GM19239 (cell line): ENCODE results near the gene PHLDB2.

Experiments used
- DNase-seq: peaks from one replicate; pipeline ENCODE4 v3.0.0; 2011; ENCODE audit warnings: low spot score; ENCODE audit not compliant: insufficient read length
- FAIRE-seq: peaks from 2 replicates; lab custom pipeline; 2011; peaks lifted over from hg19 to GRCh38; lab: Jason Lieb, UNC

The PHLDB2 gene

DNA sequence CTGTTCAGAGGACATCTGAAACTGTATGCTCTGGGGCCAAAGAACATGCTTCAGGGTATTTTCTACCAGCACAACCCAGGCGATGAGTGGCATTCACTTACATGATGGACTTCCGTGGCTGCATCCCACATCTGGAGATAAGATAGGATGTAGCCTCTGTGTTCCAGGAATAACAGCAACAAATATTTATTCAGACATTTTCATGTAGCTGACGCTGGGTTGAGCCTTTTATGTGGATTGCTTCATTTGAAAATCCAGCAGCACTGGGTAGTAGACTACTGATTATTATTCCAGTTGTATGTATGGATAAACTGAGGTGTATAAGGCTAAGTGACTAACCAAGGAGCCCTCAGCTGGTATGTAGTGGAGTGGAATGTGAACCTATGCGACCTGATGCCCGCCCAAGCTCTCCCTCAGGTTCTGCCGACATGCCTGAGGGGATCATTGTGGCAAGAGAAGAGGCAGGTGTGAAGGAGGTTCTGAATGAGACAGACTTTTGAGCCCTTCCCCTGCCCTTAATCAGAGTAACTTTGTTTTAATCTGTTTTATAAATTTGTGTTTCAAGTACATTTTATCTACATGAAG, 93.9 kb downstream of the PHLDB2 start:
- FAIRE-seq (no peak), DNase-seq (no peak)

DNA sequence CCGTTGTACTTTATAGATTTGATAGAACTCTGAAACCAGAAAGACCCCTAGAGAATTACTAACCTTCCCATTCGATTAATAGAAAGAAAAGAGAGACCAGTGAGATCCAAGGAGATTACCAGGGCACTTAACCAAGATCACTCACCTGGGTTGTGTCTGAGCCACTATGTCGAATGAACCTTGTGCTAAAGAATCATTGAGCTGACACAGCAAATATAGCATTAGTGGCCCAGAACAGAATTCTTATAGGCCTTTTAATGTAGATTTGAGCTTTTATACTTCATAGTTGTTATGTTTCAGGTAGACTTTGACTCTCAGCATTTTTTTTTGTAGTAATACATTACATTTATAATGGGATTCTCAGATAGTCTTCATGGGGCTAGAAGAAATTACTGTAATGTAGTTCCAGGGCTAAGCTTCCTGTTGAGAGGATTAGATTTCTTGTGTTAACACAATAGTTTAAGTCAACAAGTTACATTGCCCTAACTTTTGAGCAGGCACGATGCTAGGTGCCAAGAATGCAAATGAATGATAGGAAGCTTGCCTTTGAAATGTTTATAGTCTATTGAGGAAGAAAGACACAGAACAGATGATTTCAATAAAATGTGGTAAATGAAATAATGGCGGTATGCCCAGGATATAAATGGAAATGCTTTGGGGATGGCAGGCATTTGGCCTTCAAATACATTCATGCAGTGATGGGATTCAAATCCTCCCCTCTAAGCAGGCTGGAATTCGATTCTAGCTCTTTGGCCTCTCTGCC, 95.3 kb downstream of the PHLDB2 start:
- DNase-seq, result no peak
- no peak for FAIRE-seq

DNA sequence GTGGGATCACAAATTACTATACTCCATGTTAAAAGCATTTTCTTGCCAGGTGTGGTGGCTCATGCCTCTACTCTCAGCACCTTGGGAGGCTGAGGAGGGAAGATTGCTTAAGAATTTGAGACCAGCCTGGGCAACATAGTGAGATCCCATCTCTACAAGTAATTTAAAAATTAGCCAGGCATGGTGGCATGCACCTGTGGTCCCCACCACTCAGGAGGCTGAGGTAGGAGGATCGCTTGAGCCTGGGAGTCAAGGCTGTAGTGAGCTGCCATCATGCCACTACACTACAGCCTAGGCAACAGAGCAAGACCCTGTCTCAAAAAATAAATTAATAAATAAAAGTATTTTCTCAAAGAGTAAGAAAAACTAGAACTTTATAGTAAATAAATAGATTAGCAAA, 96.8 kb downstream of the PHLDB2 start:
- DNase-seq, result no peak
- no peak for FAIRE-seq

DNA sequence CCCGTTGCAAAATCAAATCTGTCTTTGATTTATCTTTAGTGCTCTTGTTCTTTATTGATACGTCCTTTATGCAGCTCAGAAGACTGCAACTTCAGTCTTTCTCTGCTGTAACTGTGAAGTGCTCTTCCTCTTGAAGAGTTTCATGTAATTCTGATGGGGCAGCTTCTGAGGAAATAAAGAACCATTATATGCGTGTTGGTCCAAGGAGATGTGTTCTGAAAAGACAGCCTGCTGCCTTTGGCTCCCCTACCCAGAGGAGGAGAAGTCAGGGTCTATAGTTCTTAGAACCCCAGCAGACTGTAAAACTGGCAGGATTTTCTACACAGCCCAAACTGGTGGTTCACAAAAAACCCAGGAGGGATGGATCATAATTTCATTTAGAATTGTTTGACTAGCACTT, 97.4 kb downstream of the PHLDB2 start:
- no peak for FAIRE-seq
- DNase-seq, result no peak

DNA sequence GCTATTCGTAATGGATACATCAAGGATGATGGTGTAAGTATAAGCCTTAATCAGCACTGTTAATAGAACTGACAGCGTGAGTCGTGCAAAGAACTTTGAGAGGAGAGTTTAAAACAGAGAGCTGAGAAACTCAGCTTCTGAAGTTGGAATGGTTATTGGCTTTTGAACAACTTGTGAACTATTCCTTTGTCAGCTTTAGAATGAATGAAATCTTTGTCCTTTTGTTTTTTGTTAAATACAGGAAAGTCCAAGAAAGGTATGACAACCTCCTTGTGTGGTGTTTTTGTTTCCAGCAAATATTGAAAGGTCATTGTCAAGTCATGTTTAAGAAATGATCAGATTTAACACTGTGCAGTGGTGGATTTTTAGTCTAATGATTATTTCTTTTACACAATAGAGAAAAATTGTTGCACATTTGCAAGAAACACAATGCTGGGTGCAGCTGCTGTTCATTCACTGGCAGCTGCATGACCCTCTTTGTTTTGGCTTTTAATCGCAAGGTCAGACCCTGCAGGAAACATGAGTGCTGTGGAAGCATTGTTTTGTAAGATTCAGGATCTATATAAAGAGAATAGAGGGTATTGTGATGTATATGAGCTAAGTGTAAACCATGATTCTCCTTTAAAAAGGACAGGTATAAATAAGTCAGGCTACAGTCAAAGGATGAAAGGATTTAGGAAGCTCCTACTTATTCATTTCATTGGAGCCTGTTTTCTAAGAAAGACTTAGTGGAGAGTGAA, 98.1 kb downstream of the PHLDB2 start:
- FAIRE-seq (no peak), DNase-seq (no peak)

- no peak for FAIRE-seq
- no peak for DNase-seq
Measured at GRCh38 chr3:111961461-111962164, 102.5 kb downstream of the PHLDB2 start.

DNA sequence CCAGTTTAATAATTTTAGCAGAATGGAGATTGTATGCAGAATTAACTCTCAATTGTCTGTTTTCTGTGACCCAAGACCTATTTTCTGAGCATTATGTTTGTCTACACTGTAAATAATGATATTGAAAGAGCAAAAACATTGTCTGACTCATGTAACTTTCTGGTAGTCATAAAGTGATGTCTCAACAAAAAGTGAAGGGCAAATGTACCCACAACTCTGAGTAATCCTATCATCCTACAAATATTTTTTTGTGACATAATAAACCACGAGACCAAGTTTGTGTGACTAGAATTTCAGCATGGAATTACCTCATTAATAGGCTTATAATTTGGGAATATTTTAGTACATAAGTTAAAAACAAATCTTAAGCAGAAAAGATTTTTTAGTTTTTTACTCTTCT, 104.4 kb downstream of the PHLDB2 start:
- no peak for FAIRE-seq
- no peak for DNase-seq

DNA sequence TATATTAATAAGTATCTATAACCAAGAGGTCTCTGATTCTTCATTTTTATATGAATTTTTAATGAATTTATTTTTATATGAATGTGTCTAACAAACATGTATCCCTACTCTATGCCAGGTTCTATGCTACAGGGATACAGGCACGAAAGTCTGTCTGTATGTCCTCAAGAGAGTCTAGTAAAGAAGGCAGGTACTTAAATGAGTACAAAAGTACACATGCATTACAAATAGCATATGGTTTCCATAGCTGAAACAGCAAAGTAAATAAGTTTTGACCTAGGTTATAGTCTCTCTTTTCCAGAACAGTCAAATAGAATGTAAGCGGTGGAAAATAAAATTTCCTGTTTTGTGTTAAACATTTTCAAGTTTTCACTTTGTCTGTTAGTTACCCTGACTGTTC, 106.4 kb downstream of the PHLDB2 start:
- DNase-seq, result no peak
- FAIRE-seq, result no peak

DNA sequence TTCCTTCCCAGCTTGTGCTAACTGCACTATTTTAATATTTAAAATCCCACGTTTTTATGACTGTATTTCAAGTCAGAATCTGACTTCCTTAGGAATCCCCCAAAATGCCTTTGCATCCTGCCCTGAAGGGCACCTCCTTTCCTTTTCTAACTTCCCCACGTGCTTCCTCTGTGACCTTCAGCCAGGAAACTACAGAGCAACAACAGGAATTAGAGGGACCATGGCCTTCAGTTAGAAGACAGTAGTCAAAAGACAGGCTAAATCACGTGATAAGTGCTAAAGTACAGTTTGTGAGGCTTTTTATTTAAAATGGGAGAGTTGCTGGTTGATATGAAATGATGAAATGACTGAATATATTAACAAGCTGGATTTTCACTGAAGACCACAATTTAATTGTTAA, 108.0 kb downstream of the PHLDB2 start:
- no peak for DNase-seq
- FAIRE-seq, result no peak

DNA sequence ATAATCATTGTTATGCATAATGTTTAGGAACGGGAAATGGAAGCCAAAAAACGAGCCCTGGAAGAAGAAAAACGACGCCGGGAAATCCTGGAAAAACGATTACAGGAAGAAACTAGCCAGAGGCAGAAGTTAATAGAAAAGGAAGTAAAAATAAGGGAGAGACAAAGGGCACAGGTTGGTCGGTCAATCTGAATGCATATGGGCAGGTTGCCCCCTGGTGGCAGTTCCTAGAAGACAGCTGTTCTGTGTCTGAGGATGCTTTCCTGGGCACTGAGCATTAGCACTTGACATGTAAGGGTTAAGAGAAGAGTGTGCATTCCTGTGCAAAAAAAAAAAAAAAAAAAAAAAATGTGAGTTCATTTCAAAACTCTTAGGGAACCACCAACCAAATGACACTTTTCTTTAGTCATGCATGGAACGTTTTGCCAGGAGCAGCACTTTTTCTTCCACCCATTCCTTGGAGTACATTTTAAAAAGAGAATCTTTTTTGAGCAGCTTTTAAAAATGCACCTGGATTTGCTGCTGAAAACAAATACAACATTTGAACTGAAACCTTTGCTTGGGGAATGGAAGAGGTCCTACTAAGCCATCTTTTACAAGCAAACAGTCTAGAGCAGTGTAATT, 108.7 kb downstream of the PHLDB2 start:
- DNase-seq (peak; percentile 4), FAIRE-seq (peak; percentile 95)

DNA sequence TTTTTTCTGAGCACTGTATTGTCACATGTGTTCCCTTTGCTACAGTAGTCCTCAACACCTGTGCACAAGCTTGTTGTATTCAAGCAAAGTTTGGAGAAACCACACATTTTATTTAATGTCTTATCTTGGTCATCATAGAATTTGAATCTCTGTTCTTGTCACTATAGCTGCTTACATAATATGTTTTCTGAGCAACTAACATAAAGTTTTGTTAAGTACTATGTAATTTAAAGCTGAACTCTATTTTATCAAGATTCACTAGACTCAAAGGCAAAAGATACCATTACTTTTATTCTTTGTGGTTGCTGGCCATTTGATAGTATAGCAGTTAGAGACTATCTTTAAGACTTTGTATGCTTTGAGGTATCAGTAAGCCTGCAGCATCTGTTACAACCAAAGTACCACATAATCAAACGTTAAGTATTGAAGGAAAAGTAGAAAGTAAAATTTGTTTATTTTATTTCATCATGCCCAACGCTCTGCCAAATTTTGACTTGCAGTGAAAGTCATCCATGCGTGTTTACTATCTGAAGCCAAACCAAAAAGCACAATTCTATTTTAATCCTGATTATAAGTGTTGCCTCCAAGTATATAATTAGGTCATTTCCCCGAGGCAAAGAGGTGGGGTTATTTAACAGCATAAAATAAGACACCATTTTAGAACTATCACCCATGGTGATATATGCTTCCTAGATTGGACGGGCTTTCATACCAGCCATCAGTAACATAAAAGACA, 109.4 kb downstream of the PHLDB2 start:
- FAIRE-seq (no peak), DNase-seq (no peak)

- DNase-seq (no peak), FAIRE-seq (no peak)
Measured at GRCh38 chr3:111970376-111970775, 111.3 kb downstream of the PHLDB2 start.

DNA sequence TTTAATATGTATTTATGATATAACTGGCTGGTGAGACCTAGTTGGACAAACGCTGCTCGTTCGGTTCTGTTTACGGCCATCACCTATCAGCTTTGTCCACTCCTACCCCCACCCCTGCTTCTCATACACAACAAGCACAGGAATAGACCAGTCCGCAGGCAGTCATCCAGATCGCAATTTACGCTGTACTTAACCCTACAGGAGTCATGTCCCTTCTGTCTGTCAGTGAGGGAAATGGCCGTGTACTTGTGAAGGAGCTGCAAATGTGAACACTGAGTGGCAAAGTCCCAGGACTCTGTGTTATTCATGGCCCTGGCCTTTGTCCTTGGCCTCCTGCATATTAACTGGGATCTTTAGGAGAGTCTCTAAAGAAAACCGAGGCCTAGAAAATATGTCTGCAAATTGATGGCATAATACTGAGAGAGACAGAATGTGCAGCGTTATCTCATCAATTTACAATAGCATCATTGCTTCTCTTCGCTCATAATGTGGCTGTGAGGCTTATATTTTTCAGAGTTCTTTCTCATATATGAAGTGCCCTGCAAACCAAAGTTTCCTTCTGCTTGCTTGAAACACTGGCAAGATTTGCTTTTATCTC, 112.6 kb downstream of the PHLDB2 start:
- no peak for FAIRE-seq

GRCh38 chr3:111972891-111973290, 113.8 kb downstream of the PHLDB2 start:
- FAIRE-seq (no peak), DNase-seq (no peak)

More for the DNA sequence above, 112.6 kb downstream of the PHLDB2 start:
- DNase-seq, result no peak

DNA sequence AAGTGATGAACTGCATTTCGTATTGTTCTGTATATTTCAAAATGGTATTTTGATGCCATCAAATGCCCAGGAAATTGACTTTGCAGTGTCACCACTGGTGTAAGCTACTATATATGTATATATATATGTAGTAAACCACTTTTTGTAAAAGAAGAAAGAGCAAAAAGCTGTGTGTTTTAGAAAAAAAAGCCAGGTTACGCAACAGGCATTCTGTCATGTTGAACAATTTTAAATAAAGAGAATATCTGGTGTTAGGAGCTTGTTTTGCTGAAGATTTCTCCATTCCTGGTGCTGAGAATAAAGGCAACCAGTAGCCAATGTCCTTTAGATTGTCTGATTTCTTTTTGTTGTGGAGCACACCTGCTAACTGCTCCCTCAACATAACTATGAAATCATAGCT, 116.1 kb downstream of the PHLDB2 start:
- DNase-seq (no peak), FAIRE-seq (no peak)

- DNase-seq, result no peak
- peak; percentile 54 for FAIRE-seq
Measured at GRCh38 chr3:111976254-111976653, 117.2 kb downstream of the PHLDB2 start.

GRCh38 chr3:111978583-111979433, 119.7 kb downstream of the PHLDB2 start, which contains the start of gene ABHD10:
Gene ABHD10, plus strand, starts transcription at chr3:111979026. Its CDS starts 36 bp downstream, at chr3:111979062.
- peak; percentile 100 for FAIRE-seq
- peak; percentile 61 for DNase-seq

GRCh38 chr3:111979434-111980038, 120.5 kb downstream of the PHLDB2 start:
- DNase-seq (no peak), FAIRE-seq (no peak)
